Nephron (organoid): ENCODE measurements around the gene ATP6V1C2.

Experiments used
- H3K27ac Mint-ChIP-seq, 3 experiments: 2 replicates each; pipeline ENCODE4 v1.8.0; 2020; ENCODE audit warnings: mixed read lengths in 3 of 3, mild to moderate bottlenecking in 2 of 3, moderate library complexity in 1 of 3
- H3K27me3 Mint-ChIP-seq: 2 replicates; pipeline ENCODE4 v1.8.0; 2021; ENCODE audit warnings: low read depth, mild to moderate bottlenecking, moderate library complexity, mixed read lengths
- H3K36me3 Mint-ChIP-seq: 2 replicates; pipeline ENCODE4 v1.8.0; 2020; ENCODE audit warnings: low read depth, mixed read lengths
- H3K4me1 Mint-ChIP-seq: 2 replicates; pipeline ENCODE4 v1.8.0; 2020; ENCODE audit warnings: mixed read lengths
- H3K4me3 Mint-ChIP-seq, 3 experiments: 2 replicates each; pipeline ENCODE4 v1.8.0; 2020; ENCODE audit warnings: mild to moderate bottlenecking in 3 of 3, mixed read lengths in 3 of 3, moderate library complexity in 2 of 3
- H3K9me3 Mint-ChIP-seq: 2 replicates; pipeline ENCODE4 v1.8.0; 2020; ENCODE audit warnings: mixed read lengths
- TF ChIP-seq, protein P1 (sequence below), 3 experiments: fragments of 200-600 bp; sonication (generic); IDR thresholded peaks; one replicate each; pipeline ENCODE4 v1.5.0; 2021; ENCODE audit warnings: antibody characterized with exemption in 3 of 3; ENCODE audit not compliant: unreplicated experiment in 3 of 3

ATP6V1C2 gene

DNA sequence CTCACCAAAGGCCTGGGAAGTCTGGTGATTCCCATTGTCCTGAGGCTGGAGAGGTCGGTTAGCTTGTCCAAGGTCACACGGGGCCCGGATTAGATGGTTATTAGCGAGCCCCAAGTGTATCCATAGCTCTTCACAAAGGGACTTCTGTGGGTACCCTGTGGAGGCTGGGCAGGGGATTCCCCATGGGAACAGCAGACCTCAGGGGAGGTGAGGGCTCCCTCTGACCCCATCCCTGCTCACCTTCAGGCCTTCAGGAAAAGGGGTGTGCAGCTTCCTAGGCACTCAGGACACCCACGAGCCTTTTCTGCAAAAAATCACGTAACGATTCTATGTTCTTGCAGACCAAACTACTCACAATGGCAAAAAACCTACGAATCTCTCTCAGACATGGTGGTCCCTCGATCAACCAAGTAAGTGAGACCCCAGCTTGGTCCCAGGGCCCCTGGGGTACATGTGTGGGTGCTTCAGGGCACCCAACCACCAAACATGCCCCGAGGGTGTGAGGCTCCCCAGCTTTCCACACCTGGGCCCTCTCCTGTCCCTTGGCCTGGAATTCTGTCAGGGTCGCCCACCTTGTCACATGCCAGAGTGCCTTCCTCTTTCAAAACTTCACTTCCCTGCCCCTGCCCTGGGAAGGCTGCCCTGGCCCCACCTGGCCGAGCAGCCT lies 50.9 kb downstream of the ATP6V1C2 start:
- H3K4me3 Mint-ChIP-seq = no peak overlapping the region
- no peak overlapping the region for H3K27ac Mint-ChIP-seq
- no peaks in the 10 kb centered on the region for H3K9me3 Mint-ChIP-seq
- TF ChIP-seq, protein P1, sequence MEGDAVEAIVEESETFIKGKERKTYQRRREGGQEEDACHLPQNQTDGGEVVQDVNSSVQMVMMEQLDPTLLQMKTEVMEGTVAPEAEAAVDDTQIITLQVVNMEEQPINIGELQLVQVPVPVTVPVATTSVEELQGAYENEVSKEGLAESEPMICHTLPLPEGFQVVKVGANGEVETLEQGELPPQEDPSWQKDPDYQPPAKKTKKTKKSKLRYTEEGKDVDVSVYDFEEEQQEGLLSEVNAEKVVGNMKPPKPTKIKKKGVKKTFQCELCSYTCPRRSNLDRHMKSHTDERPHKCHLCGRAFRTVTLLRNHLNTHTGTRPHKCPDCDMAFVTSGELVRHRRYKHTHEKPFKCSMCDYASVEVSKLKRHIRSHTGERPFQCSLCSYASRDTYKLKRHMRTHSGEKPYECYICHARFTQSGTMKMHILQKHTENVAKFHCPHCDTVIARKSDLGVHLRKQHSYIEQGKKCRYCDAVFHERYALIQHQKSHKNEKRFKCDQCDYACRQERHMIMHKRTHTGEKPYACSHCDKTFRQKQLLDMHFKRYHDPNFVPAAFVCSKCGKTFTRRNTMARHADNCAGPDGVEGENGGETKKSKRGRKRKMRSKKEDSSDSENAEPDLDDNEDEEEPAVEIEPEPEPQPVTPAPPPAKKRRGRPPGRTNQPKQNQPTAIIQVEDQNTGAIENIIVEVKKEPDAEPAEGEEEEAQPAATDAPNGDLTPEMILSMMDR (IDR thresholded peaks at IDR 0.05; ENCODE audit: unreplicated experiment in 3 of 3) = no peak
- no peaks in the 10 kb centered on the region for H3K27me3 Mint-ChIP-seq
- peaks cover 10% of the 10 kb centered on the region for H3K4me1 Mint-ChIP-seq
- H3K36me3 Mint-ChIP-seq = peaks cover under 1% of the 10 kb centered on the region

DNA sequence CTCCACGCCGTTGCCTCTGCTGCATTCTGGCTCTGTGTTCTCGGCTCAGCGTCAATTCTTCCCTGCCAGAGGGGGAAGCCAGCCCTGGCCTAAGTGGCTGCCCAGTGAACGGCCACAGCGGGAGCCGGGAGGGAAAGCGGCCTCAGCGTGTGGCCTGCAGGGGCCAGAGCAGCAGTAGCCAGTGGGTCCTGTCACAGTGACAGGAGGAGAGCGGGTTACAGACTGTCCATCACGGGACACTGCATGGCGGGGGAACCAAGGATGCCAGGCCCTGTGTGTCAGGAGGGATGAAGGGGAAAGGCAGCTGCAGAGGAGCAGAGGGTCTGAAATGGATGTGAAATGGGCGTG lies 51.4 kb downstream of the ATP6V1C2 start:
- peak overlapping the region in 1 of 3 experiments; percentile 53 for H3K27ac Mint-ChIP-seq
- H3K4me3 Mint-ChIP-seq = no peak overlapping the region
- H3K36me3 Mint-ChIP-seq = peaks cover 3% of the 10 kb centered on the region
- TF ChIP-seq, protein P1 (IDR thresholded peaks at IDR 0.05; ENCODE audit: unreplicated experiment in 3 of 3) = no peak
- peaks cover 10% of the 10 kb centered on the region for H3K4me1 Mint-ChIP-seq
- H3K9me3 Mint-ChIP-seq = no peaks in the 10 kb centered on the region
- no peaks in the 10 kb centered on the region for H3K27me3 Mint-ChIP-seq

DNA sequence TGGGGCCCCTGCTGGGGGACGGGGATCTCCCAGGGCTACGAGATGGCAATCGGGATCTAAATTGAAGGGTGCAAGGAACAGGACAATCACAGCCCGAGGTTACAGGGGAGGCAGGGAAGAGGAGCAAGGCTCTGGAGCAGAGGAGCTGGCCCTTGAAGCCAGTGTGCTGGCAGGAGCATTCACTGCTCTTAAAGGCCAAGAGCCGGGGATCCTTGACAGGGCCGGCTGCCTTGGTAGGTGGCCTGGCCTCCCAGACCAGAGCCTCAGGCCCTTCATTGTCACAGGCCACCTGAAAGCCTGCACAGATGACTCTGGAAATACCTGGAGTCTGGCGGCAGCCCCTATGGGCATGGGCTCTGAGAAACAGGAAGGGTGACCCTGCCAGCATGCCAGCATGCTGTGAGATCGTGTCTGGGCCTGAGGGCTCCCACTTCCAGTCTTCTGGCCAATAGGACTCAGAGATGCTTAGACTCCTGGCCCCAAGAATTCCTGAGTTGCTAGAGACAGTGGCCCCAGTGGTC lies 52.5 kb downstream of the ATP6V1C2 start:
- H3K4me3 Mint-ChIP-seq = no peak overlapping the region
- no peaks in the 10 kb centered on the region for H3K27me3 Mint-ChIP-seq
- H3K36me3 Mint-ChIP-seq = peaks cover 3% of the 10 kb centered on the region
- TF ChIP-seq, protein P1 (IDR thresholded peaks at IDR 0.05; ENCODE audit: unreplicated experiment in 3 of 3) = no peak
- no peaks in the 10 kb centered on the region for H3K9me3 Mint-ChIP-seq
- H3K4me1 Mint-ChIP-seq = peaks cover 10% of the 10 kb centered on the region
- peak overlapping the region in 2 of 3 experiments; percentile 67 to 88 for H3K27ac Mint-ChIP-seq

DNA sequence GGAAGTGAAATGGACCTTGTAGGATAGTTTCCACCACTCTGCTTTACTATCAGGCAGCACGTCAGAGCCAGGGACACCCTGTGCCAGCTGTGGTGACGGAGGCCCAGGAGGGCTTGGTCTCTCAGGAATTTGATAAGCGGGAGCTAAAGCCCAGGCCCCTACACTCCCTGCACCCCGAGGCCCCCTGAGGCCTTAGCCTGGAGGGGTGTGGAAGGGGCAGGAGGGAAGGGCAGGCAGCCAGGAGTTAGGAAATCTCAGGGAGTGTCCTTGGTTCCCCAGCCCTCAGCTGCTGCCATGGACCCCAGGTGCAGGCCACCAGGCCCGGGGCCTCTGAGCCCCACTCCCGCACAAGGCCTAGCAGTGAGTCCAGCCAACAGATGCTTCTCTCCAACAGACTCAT lies 53.0 kb downstream of the ATP6V1C2 start:
- H3K27ac Mint-ChIP-seq = peak overlapping the region; percentile 79 to 88 (median 88)
- TF ChIP-seq, protein P1 (IDR thresholded peaks at IDR 0.05; ENCODE audit: unreplicated experiment in 3 of 3) = no peak
- no peaks in the 10 kb centered on the region for H3K27me3 Mint-ChIP-seq
- peaks cover 10% of the 10 kb centered on the region for H3K4me1 Mint-ChIP-seq
- H3K4me3 Mint-ChIP-seq = no peak overlapping the region
- peaks cover 3% of the 10 kb centered on the region for H3K36me3 Mint-ChIP-seq
- no peaks in the 10 kb centered on the region for H3K9me3 Mint-ChIP-seq

DNA sequence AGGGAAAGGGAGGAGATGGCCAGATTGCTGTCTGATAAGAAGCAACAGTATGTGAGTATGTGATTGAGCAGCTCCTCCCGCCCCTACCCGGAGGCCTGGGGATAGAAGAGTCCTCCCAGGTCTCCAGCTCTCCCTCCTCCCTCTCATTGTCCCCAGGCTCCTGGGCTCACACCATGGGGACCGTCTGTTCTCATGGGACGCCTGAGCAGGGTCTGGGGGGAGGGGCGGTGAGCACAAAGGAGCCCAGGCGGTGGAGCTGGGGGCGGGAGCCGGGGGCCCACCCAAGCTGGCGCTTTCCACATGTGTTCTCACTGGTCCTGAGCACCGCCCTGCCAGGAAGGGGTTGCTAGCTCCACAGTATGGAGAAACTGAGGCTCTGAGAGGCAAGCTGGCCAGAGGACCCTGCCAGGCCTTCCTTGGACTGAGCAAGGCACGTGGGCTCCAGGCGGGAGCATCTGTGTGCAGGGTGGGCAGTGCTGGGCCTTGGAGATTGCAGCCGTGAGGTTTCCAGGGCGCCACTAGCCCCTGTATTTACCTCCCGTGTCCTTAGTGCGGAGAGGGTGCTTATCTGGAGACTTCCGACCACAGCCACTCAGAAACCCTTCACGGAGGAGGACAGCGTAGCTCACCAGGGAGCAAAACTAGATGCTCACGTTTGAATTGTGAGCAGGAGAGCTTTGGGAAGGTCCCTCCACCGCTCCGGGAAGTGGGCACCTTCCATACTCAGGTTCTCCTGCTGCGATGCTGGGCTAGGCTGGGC lies 53.8 kb downstream of the ATP6V1C2 start:
- Mint-ChIP-seq H3K9me3 (no peaks in the 10 kb centered on the region), H3K4me3 (no peak overlapping the region), H3K27me3 (no peaks in the 10 kb centered on the region), H3K36me3 (peaks cover 9% of the 10 kb centered on the region), H3K27ac (peak overlapping the region; percentile 79 to 88 (median 88)), H3K4me1 (peaks cover 10% of the 10 kb centered on the region)
- TF ChIP-seq, protein P1 (IDR thresholded peaks at IDR 0.05; ENCODE audit: unreplicated experiment in 3 of 3) = no peak
